Testis (tissue), 2 donors: ENCODE results near the gene EGFL8.

Experiments used
- POLR2A ChIP-seq: fragments of 450-650 bp; IDR thresholded peaks from one replicate; pipeline ENCODE4 v1.6.1; 2017; ENCODE audit warnings: antibody characterized with exemption, mild to moderate bottlenecking, moderate library complexity
- TF ChIP-seq, protein P1 (sequence below), 3 experiments: fragments of 450-650 bp in 2 of 3; fragments of 200-600 bp in 1 of 3; sonication (generic) in 1 of 3; IDR thresholded peaks; one replicate each; pipeline ENCODE4 v1.5.1; 2016 to 2019; ENCODE audit warnings: antibody characterized with exemption in 3 of 3, mild to moderate bottlenecking in 2 of 3, moderate library complexity in 1 of 3

DNA sequence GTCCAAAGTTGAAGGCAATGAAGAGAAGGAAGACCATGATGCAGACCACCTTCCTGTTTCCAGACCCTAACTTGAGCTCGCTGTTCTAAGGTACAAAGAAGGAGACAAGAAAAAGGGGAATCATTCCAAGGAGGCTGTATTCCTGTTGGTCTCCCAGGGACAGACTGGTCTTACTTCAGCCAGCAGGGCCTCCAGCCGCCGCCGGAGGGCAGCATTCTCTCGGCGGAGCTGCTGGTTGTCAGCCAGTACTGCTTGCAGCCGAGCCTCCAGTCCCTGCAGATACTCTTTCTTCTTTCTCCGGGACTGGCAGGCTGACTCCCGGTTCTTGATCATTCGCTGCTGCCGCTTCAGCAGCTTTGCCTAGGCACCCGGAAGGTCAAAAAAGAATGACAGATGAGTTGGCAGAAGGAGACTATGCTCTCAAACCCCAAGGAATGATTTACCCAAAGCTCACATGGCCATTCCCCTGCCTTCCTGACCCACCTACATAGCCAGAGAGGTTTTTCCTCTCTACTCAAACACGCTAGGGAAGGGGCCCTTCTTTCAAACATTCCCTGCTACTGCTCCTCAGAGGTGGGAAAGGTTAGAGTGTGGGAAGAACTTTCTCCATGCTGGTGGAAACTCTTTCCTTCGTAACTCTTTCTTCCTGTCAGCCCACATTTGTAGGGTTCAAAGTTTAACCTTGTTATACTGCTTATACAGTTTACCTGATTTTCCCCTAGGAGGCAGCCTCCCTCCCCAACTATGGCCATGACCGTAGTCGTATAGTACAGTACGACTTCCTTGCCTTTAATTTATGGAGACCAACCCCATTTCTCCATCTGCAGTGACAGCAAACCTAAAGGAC, 45.4 kb upstream of the EGFL8 start:
- no peak for TF ChIP-seq POLR2A
- TF ChIP-seq, protein P1, sequence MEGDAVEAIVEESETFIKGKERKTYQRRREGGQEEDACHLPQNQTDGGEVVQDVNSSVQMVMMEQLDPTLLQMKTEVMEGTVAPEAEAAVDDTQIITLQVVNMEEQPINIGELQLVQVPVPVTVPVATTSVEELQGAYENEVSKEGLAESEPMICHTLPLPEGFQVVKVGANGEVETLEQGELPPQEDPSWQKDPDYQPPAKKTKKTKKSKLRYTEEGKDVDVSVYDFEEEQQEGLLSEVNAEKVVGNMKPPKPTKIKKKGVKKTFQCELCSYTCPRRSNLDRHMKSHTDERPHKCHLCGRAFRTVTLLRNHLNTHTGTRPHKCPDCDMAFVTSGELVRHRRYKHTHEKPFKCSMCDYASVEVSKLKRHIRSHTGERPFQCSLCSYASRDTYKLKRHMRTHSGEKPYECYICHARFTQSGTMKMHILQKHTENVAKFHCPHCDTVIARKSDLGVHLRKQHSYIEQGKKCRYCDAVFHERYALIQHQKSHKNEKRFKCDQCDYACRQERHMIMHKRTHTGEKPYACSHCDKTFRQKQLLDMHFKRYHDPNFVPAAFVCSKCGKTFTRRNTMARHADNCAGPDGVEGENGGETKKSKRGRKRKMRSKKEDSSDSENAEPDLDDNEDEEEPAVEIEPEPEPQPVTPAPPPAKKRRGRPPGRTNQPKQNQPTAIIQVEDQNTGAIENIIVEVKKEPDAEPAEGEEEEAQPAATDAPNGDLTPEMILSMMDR (IDR thresholded peaks at IDR 0.05), result peak; percentile 83 to 94 (median 90)
